ENCODE results near the gene STC2. TPM values are rescaled to one million over a fixed set of nuclear protein-coding genes. Genes with fewer than 3 reads are reported as not detected.

STC2 gene
- total and polyA plus RNA-seq, 4 donors: 0.79 to 2.2 (median 1.8) TPM

DNA sequence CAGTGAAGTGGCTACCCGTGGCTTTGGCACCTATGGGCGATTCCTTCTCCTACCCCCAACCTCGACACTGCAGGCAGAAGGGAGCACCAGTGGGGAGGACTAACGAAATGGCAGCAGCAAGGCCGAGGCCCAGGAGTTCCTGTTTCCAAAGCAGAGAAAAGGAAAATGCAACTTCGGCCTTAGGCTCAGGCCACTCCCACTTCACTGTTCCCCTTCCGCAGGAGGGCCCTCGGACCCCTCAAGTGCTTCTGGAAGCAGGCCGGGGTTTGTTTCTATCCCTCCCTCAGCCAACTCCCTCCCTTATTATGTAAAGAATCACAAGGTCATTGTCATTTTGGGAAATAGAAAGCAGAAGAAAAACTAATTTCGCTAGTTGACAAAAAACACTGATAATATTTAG is 56.8 kb downstream of the STC2 start:
- no peaks in the 10 kb centered on the region for H3K36me3 ChIP-seq (ENCODE audit: control insufficient read depth, insufficient read depth, low read length)
- H3K4me1 ChIP-seq (ENCODE audit: control insufficient read depth, insufficient read depth, low read length): no peaks in the 10 kb centered on the region
- WGBS (ENCODE audit: insufficient coverage): 100% methylated on average over 3 of the region's 10 CpGs
- H3K9me3 ChIP-seq (ENCODE audit: control insufficient read depth, insufficient read depth, low read length): no peaks in the 10 kb centered on the region
- no peak overlapping the region for H3K27ac ChIP-seq (ENCODE audit: low read depth, low read length)
- no peak overlapping the region for H3K4me3 ChIP-seq (ENCODE audit: low read depth, low read length)
- peaks cover 2% of the 10 kb centered on the region for H3K27me3 ChIP-seq (ENCODE audit: control insufficient read depth, insufficient read depth, low read length)
- DNase-seq (ENCODE audit: low read depth in 4 of 6, low spot score in 6 of 6): no peak

DNA sequence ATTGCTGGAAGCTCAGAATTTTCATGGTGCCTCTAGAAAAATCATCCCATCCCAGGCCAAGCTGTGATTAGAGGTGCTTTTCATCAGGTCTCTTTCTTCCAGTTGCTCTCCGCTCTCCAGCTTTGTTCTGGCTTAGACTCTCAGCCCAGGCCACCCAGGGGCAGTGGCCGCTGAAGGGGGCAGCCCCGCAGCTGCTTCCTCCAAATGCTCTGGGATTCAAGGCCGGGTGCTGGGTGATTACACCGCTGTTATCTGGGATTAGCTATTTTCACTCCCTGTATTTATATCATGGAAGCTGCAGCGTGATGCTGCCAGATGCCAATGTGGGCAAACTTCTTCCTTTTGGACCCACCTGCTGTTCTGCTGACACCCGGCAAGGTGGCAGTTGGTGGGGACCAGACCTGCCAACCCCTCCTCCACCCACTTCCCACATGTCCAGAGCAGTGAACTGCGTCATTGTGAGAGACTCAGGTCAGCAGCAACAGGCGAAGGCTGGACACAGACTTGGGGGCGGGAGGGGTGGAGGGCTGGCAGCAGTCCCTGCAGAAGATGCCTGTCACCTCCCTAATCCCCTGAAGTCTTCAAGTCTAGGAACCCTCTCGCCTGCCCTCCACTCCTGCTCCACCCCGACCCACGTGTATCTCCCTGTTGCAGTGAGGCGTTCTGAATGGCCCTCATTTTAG is 59.3 kb downstream of the STC2 start:
- Histone ChIP-seq H3K36me3 (ENCODE audit: control insufficient read depth, insufficient read depth, low read length) (no peaks in the 10 kb centered on the region), H3K27ac (ENCODE audit: low read depth, low read length) (no peak overlapping the region), H3K4me1 (ENCODE audit: control insufficient read depth, insufficient read depth, low read length) (no peaks in the 10 kb centered on the region), H3K9me3 (ENCODE audit: control insufficient read depth, insufficient read depth, low read length) (no peaks in the 10 kb centered on the region), H3K27me3 (ENCODE audit: control insufficient read depth, insufficient read depth, low read length) (peaks cover 2% of the 10 kb centered on the region), H3K4me3 (ENCODE audit: low read depth, low read length) (no peak overlapping the region)
- 67% methylated on average over 11 of the region's 14 CpGs for WGBS (ENCODE audit: insufficient coverage)
- DNase-seq (ENCODE audit: low read depth in 4 of 6, low spot score in 6 of 6): no peak

DNA sequence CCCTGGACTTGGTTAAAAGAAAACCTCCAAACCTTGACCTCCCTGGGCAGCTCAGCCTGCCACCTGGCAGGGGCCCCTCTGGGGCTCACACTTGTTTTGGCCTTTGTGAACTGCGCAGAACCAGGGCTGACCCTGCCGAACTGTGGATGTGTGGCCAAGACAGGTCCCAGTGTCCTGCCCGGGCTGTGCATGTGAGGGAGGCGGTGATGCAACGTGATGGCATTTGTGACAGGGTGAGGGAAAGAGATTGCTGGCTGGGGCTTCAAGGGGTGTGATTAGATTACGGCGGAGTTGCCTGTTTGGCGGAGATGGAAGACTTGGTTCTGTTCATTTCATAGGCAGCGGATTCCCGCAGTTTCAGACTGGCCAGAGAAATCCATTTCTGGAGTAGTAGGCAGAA is 62.8 kb downstream of the STC2 start:
- Histone ChIP-seq H3K27me3 (ENCODE audit: control insufficient read depth, insufficient read depth, low read length) (peaks cover 2% of the 10 kb centered on the region), H3K36me3 (ENCODE audit: control insufficient read depth, insufficient read depth, low read length) (no peaks in the 10 kb centered on the region), H3K9me3 (ENCODE audit: control insufficient read depth, insufficient read depth, low read length) (no peaks in the 10 kb centered on the region), H3K4me3 (ENCODE audit: low read depth, low read length) (no peak overlapping the region), H3K4me1 (ENCODE audit: control insufficient read depth, insufficient read depth, low read length) (no peaks in the 10 kb centered on the region), H3K27ac (ENCODE audit: low read depth, low read length) (no peak overlapping the region)
- DNase-seq (ENCODE audit: low read depth in 4 of 6, low spot score in 6 of 6): no peak
- 59% methylated on average over 10 of the region's 10 CpGs for WGBS (ENCODE audit: insufficient coverage)

Small RNA genes within 50 kb of the gene (small RNA-seq; reads per million reads assigned to genes)
- gene MIR8056 (ENCODE audit: low replicate concordance): not detected
- gene RNA5SP200 (ENCODE audit: low replicate concordance): not detected
- not detected for gene RNU6-500P (ENCODE audit: low replicate concordance)

Other genes with a start within 250 kb of the STC2 start
- 10 to 100 TPM; 17.5 to 19.2 TPM for gene BNIP1, start 183.9 kb downstream of the STC2 start, total RNA-seq
- 10 to 100 TPM; 20.1 to 20.5 TPM for gene BNIP1, start 183.9 kb downstream of the STC2 start, polyA plus RNA-seq (ENCODE audit: insufficient read length in 2 of 2)
- not detected for gene NKX2-5, start 93.2 kb downstream of the STC2 start, total RNA-seq
- gene NKX2-5, start 93.2 kb downstream of the STC2 start, polyA plus RNA-seq (ENCODE audit: insufficient read length in 2 of 2): not detected